HEK293 (cell line): ENCODE measurements around the gene HIBCH.
"Not testable (repeated sequence)": the region's sequence is repeated elsewhere in the genome, so short reads cannot be mapped to it uniquely, and the experiment has no call there.

Experiments used
- CTCF ChIA-PET: fragments of 350-600 bp; formaldehyde crosslinking; extraction: SDS; loops from one replicate; lab custom pipeline; 2021; ENCODE audit warnings: antibody characterized with exemption; lab: Yijun Ruan, JAX
- POLR2A ChIA-PET: fragments of 300-600 bp; formaldehyde crosslinking; extraction: SDS; loops from one replicate; lab custom pipeline; 2020; ENCODE audit warnings: antibody characterized with exemption, inconsistent platforms; lab: Yijun Ruan, JAX
- H3K27ac ChIP-seq: fragments of 200-500 bp; sonication (Bioruptor generic); 2 replicates; pipeline ENCODE4 v1.5.1; 2014; ENCODE audit warnings: low read depth, low read length, control low read depth, inconsistent platforms; ENCODE audit errors: extremely low read depth
- H3K36me3 ChIP-seq, 2 experiments: fragments of 200-500 bp in 1 of 2; sonication (Bioruptor generic) in 1 of 2; 1 replicate in 1 of 2; 2 replicates in 1 of 2; pipeline ENCODE4 v1.5.1; 2014 to 2017; ENCODE audit warnings: inconsistent platforms in 2 of 2, low read length in 2 of 2; ENCODE audit not compliant: control insufficient read depth in 2 of 2, insufficient read depth in 1 of 2
- H3K4me1 ChIP-seq: fragments of 200-500 bp; sonication (Bioruptor generic); 2 replicates; pipeline ENCODE4 v1.5.1; 2014; ENCODE audit warnings: mild to moderate bottlenecking, low read length, inconsistent platforms; ENCODE audit not compliant: control insufficient read depth, insufficient read depth
- H3K4me3 ChIP-seq: 2 replicates; pipeline ENCODE4 v1.5.1; 2011; ENCODE audit warnings: low read depth, mild to moderate bottlenecking, control low read depth, low read length, moderate library complexity
- H3K9me3 ChIP-seq: fragments of 200-500 bp; sonication (Bioruptor generic); 2 replicates; pipeline ENCODE4 v1.5.1; 2014; ENCODE audit warnings: low read depth, low read length, inconsistent platforms; ENCODE audit not compliant: control insufficient read depth, insufficient read depth
- ATF2 ChIP-seq: fragments of 450-650 bp; formaldehyde crosslinking; IDR thresholded peaks from 2 replicates; pipeline ENCODE4 v1.5.1; 2016; ENCODE audit warnings: missing biosample characterization, missing genetic modification characterization, low read depth
- BCL11A ChIP-seq: fragments of 450-650 bp; formaldehyde crosslinking; IDR thresholded peaks from 2 replicates; pipeline ENCODE4 v1.5.1; 2016; ENCODE audit warnings: low read depth, missing biosample characterization, missing genetic modification characterization
- EGR2 ChIP-seq: fragments of 450-650 bp; formaldehyde crosslinking; IDR thresholded peaks from 2 replicates; pipeline ENCODE4 v1.5.1; 2016; ENCODE audit warnings: low read depth, missing biosample characterization, missing genetic modification characterization
- ZBTB26 ChIP-seq: fragments of 450-650 bp; formaldehyde crosslinking; optimal IDR thresholded peaks from 2 replicates; pipeline ENCODE3; 2016; ENCODE audit warnings: missing biosample characterization, mild to moderate bottlenecking, missing genetic modification characterization
- ZNF501 ChIP-seq: fragments of 450-650 bp; formaldehyde crosslinking; IDR thresholded peaks from 2 replicates; pipeline ENCODE4 v1.5.1; 2016; ENCODE audit warnings: missing biosample characterization, missing genetic modification characterization
- ZNF549 ChIP-seq: fragments of 450-650 bp; IDR thresholded peaks from 2 replicates; pipeline ENCODE4 v1.5.1; 2018; ENCODE audit warnings: missing biosample characterization, missing genetic modification characterization, mild to moderate bottlenecking, inconsistent platforms, moderate library complexity
- ZNF558 ChIP-seq: fragments of 450-650 bp; formaldehyde crosslinking; IDR thresholded peaks from 2 replicates; pipeline ENCODE4 v1.5.1; 2016; ENCODE audit warnings: missing biosample characterization, missing genetic modification characterization
- ZNF654 ChIP-seq: fragments of 450-650 bp; formaldehyde crosslinking; IDR thresholded peaks from 2 replicates; pipeline ENCODE4 v1.5.1; 2016; ENCODE audit warnings: low read depth, missing biosample characterization, missing genetic modification characterization
- TF ChIP-seq, protein P1 (sequence below): fragments of 450-650 bp; formaldehyde crosslinking; conservative IDR thresholded peaks from 2 replicates; pipeline ENCODE4 v1.5.1; 2016; ENCODE audit warnings: low read depth, missing biosample characterization, missing genetic modification characterization
- TF ChIP-seq, protein P2 (sequence below): fragments of 450-650 bp; formaldehyde crosslinking; IDR thresholded peaks from 2 replicates; pipeline ENCODE4 v1.5.1; 2016; ENCODE audit warnings: missing biosample characterization, missing genetic modification characterization, borderline replicate concordance
- TF ChIP-seq, protein P3 (sequence below): fragments of 450-650 bp; formaldehyde crosslinking; IDR thresholded peaks from 2 replicates; pipeline ENCODE4 v1.5.1; 2016; ENCODE audit warnings: missing biosample characterization, missing genetic modification characterization

HIBCH gene

GRCh38 chr2:190280565-190281350 lies 38.9 kb downstream of the HIBCH start (continued):
- TF ChIP-seq, protein P1, sequence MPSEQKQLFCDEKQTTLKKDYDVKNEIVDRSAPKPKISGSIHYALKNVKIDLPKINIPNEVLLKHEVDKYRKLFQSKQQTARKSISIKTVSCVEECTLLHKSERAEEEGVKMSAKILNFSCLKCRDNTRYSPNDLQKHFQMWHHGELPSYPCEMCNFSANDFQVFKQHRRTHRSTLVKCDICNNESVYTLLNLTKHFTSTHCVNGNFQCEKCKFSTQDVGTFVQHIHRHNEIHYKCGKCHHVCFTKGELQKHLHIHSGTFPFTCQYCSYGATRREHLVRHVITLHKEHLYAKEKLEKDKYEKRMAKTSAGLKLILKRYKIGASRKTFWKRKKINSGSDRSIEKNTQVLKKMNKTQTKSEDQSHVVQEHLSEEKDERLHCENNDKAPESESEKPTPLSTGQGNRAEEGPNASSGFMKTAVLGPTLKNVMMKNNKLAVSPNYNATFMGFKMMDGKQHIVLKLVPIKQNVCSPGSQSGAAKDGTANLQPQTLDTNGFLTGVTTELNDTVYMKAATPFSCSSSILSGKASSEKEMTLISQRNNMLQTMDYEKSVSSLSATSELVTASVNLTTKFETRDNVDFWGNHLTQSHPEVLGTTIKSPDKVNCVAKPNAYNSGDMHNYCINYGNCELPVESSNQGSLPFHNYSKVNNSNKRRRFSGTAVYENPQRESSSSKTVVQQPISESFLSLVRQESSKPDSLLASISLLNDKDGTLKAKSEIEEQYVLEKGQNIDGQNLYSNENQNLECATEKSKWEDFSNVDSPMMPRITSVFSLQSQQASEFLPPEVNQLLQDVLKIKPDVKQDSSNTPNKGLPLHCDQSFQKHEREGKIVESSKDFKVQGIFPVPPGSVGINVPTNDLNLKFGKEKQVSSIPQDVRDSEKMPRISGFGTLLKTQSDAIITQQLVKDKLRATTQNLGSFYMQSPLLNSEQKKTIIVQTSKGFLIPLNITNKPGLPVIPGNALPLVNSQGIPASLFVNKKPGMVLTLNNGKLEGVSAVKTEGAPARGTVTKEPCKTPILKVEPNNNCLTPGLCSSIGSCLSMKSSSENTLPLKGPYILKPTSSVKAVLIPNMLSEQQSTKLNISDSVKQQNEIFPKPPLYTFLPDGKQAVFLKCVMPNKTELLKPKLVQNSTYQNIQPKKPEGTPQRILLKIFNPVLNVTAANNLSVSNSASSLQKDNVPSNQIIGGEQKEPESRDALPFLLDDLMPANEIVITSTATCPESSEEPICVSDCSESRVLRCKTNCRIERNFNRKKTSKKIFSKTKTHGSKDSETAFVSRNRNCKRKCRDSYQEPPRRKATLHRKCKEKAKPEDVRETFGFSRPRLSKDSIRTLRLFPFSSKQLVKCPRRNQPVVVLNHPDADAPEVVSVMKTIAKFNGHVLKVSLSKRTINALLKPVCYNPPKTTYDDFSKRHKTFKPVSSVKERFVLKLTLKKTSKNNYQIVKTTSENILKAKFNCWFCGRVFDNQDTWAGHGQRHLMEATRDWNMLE (tag by site-specific recombination) = no peak
- TF ChIP-seq ATF2 (tag by site-specific recombination) = no peak
- TF ChIP-seq, protein P2, sequence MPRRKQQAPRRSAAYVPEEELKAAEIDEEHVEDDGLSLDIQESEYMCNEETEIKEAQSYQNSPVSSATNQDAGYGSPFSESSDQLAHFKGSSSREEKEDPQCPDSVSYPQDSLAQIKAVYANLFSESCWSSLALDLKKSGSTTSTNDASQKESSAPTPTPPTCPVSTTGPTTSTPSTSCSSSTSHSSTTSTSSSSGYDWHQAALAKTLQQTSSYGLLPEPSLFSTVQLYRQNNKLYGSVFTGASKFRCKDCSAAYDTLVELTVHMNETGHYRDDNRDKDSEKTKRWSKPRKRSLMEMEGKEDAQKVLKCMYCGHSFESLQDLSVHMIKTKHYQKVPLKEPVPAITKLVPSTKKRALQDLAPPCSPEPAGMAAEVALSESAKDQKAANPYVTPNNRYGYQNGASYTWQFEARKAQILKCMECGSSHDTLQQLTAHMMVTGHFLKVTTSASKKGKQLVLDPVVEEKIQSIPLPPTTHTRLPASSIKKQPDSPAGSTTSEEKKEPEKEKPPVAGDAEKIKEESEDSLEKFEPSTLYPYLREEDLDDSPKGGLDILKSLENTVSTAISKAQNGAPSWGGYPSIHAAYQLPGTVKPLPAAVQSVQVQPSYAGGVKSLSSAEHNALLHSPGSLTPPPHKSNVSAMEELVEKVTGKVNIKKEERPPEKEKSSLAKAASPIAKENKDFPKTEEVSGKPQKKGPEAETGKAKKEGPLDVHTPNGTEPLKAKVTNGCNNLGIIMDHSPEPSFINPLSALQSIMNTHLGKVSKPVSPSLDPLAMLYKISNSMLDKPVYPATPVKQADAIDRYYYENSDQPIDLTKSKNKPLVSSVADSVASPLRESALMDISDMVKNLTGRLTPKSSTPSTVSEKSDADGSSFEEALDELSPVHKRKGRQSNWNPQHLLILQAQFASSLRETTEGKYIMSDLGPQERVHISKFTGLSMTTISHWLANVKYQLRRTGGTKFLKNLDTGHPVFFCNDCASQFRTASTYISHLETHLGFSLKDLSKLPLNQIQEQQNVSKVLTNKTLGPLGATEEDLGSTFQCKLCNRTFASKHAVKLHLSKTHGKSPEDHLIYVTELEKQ (tag by site-specific recombination) = no peak

DNA sequence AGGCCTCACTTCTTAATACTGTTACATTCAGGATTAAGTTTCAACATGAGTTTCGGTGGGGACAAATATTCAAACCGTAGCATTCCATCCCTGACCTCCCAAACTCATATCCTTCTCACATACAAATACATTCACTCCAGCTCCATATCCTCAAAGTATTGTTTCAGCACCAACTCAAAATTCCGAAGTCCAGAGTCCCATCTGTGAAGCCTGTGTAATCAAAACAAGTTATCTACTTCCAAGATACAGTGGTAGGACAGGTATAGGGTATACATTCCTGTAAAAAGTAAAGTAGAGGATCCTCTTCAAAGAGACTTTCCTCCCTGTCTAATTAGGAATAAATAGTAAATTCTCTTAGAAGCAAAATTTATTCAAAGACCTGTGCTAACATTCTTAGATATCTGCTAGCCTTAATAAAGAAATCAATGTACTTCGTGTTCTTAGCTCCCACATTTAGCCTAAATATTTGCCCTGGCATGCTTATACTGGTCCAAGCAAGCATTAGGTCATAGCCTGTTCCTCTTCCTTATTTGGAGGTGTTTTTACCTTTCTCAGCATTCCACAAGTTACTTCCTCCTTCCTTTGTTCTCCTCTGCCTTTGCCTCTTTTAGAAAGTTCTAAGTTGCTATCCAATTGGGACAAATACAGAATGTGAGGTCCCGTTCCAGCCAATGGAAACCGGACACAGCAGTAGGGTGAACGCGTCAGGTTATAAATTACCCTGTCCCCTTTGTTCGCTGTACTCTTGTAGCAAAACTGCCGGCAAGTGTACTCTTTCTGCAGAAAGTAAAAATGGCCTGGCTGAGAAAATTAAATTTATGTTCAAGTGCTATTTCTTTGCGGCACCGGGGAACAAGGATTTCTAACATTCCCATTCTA lies 40.1 kb downstream of the HIBCH start:
- POLR2A ChIA-PET, H3K4me3 ChIP-seq, H3K27ac ChIP-seq, H3K4me1 ChIP-seq, H3K9me3 ChIP-seq: not testable (repeated sequence)
- CTCF ChIA-PET = interaction anchor here (0.6 kb wide), 1 partner anchor 23 kb away, joined by 3 read pairs; no protein-coding TSS in a partner anchor
- H3K36me3 ChIP-seq = peaks cover 5 to 13% of the 10 kb centered on the region in 2 experiments; a peak in 2 of 3 replicates

DNA sequence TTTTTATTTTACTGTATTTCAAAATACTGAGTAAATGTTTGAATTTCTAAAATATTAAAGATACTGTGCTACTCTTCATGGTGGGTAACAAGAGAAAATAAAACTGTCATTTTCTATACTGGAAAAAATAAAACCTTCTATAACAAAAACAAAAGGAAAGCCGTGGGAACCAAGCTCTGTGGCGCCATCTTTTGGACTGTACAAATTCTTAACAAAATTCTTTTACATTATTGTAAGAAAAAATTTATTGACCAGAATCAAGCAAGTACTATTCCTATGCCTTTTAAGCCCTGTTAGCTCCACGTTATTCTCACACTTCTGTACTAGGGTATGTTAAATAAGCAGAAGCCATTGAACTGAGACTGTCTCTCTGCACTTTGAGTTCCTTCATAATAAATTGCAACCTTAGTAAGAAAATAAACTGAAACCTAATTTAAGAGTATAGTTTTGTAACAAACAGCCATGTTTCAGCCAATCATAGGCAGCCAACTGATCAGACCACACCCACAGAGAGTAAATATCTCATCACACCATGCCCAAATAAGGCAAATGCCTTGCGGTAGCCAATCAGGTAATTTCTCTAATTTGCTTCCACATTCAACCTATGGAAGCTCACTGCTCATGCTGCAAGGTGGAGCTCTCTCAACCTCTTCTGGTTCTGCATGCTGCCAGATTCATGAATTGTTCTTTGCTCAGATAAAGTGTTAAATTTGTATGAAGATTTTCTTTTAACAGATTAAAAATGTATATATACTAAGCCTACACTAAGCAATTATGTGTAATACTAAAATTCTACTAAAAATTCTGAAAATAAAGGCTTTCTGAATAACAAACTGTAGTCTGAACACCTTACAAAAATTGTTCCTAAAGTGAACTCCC lies 42.2 kb downstream of the HIBCH start:
- H3K4me3 ChIP-seq = no peak overlapping the region
- no peak overlapping the region for H3K27ac ChIP-seq
- POLR2A ChIA-PET = no interaction called here
- no peaks in the 10 kb centered on the region for H3K9me3 ChIP-seq
- no peaks in the 10 kb centered on the region for H3K4me1 ChIP-seq
- CTCF ChIA-PET = interaction anchor here (0.5 to 3.2 kb wide), 16 partner anchors 8 to 525 kb away, joined by 3 to 21 read pairs (median 3); no protein-coding TSS in a partner anchor
- peaks cover 0 to 6% of the 10 kb centered on the region in 2 experiments; a peak in 2 of 3 replicates for H3K36me3 ChIP-seq
- TF ChIP-seq, protein P3, sequence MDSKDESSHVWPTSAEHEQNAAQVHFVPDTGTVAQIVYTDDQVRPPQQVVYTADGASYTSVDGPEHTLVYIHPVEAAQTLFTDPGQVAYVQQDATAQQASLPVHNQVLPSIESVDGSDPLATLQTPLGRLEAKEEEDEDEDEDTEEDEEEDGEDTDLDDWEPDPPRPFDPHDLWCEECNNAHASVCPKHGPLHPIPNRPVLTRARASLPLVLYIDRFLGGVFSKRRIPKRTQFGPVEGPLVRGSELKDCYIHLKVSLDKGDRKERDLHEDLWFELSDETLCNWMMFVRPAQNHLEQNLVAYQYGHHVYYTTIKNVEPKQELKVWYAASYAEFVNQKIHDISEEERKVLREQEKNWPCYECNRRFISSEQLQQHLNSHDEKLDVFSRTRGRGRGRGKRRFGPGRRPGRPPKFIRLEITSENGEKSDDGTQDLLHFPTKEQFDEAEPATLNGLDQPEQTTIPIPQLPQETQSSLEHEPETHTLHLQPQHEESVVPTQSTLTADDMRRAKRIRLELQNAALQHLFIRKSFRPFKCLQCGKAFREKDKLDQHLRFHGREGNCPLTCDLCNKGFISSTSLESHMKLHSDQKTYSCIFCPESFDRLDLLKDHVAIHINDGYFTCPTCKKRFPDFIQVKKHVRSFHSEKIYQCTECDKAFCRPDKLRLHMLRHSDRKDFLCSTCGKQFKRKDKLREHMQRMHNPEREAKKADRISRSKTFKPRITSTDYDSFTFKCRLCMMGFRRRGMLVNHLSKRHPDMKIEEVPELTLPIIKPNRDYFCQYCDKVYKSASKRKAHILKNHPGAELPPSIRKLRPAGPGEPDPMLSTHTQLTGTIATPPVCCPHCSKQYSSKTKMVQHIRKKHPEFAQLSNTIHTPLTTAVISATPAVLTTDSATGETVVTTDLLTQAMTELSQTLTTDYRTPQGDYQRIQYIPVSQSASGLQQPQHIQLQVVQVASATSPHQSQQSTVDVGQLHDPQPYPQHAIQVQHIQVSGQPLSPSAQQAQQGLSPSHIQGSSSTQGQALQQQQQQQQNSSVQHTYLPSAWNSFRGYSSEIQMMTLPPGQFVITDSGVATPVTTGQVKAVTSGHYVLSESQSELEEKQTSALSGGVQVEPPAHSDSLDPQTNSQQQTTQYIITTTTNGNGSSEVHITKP (tag by site-specific recombination) = no peak
- TF ChIP-seq ZNF549 (tag by site-specific recombination) = peak; percentile 97
- peak; percentile 46 for TF ChIP-seq ZNF654 (tag by site-specific recombination)
- TF ChIP-seq ZNF501 (tag by site-specific recombination) = no peak
- TF ChIP-seq EGR2 (tag by site-specific recombination) = no peak
- TF ChIP-seq ZBTB26 (tag by site-specific recombination) = no peak
- no peak for TF ChIP-seq BCL11A (tag by site-specific recombination)
- no peak for TF ChIP-seq ZNF558 (tag by site-specific recombination)
- TF ChIP-seq, all 188 proteins: peak for 2
